ENCODE results near the gene SMU1. TPM values are rescaled to one million over a fixed set of nuclear protein-coding genes. Genes with fewer than 3 reads are reported as not detected.

The SMU1 gene
- total RNA-seq, 3 donors from 2014 or later, result 19.8 to 22.1 (median 21.0) TPM

DNA sequence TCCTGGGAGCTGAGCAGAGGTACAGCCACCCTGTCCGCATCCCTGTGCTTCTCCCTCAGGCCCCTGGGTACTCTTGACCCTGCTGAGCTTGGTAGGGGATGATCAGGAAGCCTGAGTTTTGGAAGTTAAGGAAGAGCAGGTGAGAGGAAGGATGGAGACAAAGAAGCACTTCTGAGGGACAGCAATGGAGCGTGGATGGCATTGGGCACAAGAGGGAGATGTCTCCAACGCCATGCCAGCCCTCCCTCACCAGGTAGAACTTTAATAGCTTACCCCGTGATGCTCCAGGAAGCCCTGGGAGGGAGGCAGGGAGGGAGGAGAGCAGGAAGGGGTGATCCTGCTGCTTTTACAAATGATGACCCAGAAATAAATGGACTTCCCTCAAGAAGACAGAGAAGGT is 29.9 kb upstream of the SMU1 start:
- peak in 1 of 2 donors; percentile 16 for DNase-seq (ENCODE audit: low spot score in 2 of 2)

DNA sequence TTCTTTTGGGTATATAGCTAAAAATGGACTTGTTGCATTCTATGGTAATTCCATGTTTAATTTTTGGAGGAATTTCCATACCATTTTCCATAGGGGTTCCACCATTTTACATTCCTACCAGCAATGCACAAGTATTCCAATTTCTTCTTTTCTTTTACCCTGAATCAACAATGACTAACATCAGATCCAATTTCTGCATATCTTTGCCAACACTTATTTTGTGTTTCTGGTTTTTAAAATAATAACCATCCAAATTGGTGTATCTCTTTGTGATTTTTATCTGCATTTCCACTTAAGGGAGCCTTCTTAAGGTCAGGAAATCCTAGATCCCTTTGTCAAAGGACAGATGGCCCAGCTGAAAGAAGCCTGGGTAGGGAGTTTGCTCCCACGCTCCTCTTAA is 29.5 kb upstream of the SMU1 start:
- no peak for DNase-seq (ENCODE audit: low spot score in 2 of 2)
- Histone ChIP-seq H3K36me3 (no peaks in the 10 kb centered on the region), H3K4me3 (no peak overlapping the region), H3K9me3 (no peaks in the 10 kb centered on the region), H3K27ac (peak overlapping the region in 1 of 2 donors; percentile 88), H3K4me1 (peaks cover 0 to 20% of the 10 kb centered on the region in 2 donors), H3K27me3 (no peaks in the 10 kb centered on the region)
- intact Hi-C loops (cut with DNase I; ENCODE audit: low total_unique reads), result no loop called here
- TF ChIP-seq POLR2AphosphoS5 (IDR thresholded peaks at IDR 0.05) (no peak), POLR2A (IDR thresholded peaks at IDR 0.05) (no peak)
- TF ChIP-seq, protein P1, sequence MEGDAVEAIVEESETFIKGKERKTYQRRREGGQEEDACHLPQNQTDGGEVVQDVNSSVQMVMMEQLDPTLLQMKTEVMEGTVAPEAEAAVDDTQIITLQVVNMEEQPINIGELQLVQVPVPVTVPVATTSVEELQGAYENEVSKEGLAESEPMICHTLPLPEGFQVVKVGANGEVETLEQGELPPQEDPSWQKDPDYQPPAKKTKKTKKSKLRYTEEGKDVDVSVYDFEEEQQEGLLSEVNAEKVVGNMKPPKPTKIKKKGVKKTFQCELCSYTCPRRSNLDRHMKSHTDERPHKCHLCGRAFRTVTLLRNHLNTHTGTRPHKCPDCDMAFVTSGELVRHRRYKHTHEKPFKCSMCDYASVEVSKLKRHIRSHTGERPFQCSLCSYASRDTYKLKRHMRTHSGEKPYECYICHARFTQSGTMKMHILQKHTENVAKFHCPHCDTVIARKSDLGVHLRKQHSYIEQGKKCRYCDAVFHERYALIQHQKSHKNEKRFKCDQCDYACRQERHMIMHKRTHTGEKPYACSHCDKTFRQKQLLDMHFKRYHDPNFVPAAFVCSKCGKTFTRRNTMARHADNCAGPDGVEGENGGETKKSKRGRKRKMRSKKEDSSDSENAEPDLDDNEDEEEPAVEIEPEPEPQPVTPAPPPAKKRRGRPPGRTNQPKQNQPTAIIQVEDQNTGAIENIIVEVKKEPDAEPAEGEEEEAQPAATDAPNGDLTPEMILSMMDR (IDR thresholded peaks at IDR 0.05), result no peak

More for the DNA sequence above, 29.9 kb upstream of the SMU1 start:
- Histone ChIP-seq H3K27me3 (no peaks in the 10 kb centered on the region), H3K9me3 (no peaks in the 10 kb centered on the region), H3K4me1 (peaks cover 0 to 17% of the 10 kb centered on the region in 2 donors), H3K4me3 (no peak overlapping the region), H3K36me3 (no peaks in the 10 kb centered on the region), H3K27ac (peak overlapping the region; percentile 88)
- TF ChIP-seq POLR2A (IDR thresholded peaks at IDR 0.05) (no peak), POLR2AphosphoS5 (IDR thresholded peaks at IDR 0.05) (no peak)
- TF ChIP-seq, protein P1 (IDR thresholded peaks at IDR 0.05), result no peak
- intact Hi-C loops (cut with DNase I; ENCODE audit: low total_unique reads), result no loop called here

DNA sequence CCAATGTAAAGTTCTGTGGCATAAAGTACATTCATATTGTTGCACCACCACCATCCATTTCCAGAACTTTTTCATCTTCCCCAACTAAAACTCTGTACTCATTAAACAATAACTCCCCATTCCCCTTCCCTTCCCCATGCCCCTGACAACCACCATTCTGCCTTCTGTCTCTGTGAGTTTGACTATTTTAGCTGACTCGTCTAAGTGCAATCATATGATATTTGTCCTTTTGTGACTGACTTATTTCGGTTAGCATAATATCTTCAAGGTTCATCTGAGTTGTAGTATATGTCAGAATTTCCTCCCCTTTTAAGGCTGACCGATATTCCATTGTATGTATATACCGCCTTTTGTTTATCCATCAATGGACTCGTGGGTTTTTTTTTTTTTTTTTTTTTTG is 29.0 kb upstream of the SMU1 start:
- Histone ChIP-seq H3K27me3 (no peaks in the 10 kb centered on the region), H3K4me3 (no peak overlapping the region), H3K9me3 (no peaks in the 10 kb centered on the region), H3K4me1 (peaks cover 0 to 22% of the 10 kb centered on the region in 2 donors), H3K36me3 (no peaks in the 10 kb centered on the region), H3K27ac (no peak overlapping the region)
- intact Hi-C loops (cut with DNase I; ENCODE audit: low total_unique reads), result no loop called here
- TF ChIP-seq, protein P1 (IDR thresholded peaks at IDR 0.05), result no peak
- TF ChIP-seq POLR2AphosphoS5 (IDR thresholded peaks at IDR 0.05), result no peak
- TF ChIP-seq POLR2A (IDR thresholded peaks at IDR 0.05), result no peak
- DNase-seq (ENCODE audit: low spot score in 2 of 2), result no peak

DNA sequence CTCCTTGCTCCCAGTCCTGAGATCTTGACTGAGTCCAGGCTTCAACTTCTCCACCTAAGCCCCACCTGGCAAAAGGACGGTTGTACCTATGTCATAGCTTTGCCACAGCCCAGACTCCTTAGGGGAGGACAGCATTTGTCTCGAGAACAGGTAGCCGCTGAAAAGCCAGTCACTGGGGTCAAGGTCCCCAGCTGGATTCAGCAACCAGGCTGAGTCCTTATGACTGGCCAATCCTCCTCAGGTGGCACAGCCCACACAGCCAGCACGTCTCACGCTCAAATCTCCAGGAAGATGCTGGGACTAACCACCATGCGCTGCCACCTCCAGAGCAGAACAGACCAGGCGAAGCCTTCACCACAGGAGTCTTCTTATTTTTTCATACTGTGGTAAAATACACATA is 27.9 kb upstream of the SMU1 start:
- Histone ChIP-seq H3K27ac (peak overlapping the region in 1 of 2 donors; percentile 18), H3K36me3 (no peaks in the 10 kb centered on the region), H3K4me1 (peaks cover 0 to 22% of the 10 kb centered on the region in 2 donors), H3K9me3 (no peaks in the 10 kb centered on the region), H3K27me3 (no peaks in the 10 kb centered on the region), H3K4me3 (no peak overlapping the region)
- no peak for TF ChIP-seq POLR2AphosphoS5 (IDR thresholded peaks at IDR 0.05)
- TF ChIP-seq, protein P1 (IDR thresholded peaks at IDR 0.05), result no peak
- TF ChIP-seq POLR2A (IDR thresholded peaks at IDR 0.05), result no peak
- intact Hi-C loops (cut with DNase I; ENCODE audit: low total_unique reads), result no loop called here
- DNase-seq (ENCODE audit: low spot score in 2 of 2), result peak in 1 of 2 donors; percentile 11

DNA sequence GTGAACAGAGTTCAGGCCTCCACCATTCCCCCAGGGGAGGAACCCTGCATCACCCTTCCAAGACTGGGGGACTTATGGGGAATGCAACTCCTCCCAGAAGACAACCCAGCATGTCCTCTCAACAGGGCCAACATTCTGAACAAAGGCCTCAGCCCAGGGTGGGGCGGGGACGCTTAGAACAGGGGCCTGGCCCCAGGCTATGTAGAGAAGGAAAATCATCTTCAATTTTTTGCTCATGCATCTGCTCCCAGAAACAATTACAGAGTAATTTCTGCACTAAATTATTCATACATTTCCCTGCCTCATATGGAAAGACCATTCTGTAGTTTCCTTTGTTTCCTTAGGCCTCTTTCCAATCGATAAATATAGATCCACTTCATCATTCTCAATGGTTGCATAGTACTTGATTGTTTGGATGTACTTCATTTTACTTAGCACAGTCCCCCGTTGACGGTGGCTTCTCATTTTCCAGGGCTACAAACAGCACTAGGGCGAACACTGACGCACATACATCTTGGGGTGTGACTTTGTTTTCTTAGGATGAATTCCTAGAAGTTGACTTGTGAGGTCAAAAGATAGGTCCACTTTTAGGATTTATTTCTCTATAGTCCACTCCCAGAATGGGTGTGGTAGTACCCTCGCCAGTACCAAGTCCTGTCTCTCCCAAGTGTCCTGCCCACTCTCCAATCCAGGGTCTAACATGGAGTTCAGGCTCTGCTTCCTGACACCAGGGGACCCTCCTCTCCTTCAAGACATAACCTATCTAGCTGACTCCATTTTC is 27.2 kb upstream of the SMU1 start:
- Histone ChIP-seq H3K4me1 (peaks cover 0 to 22% of the 10 kb centered on the region in 2 donors), H3K9me3 (no peaks in the 10 kb centered on the region), H3K36me3 (no peaks in the 10 kb centered on the region), H3K27ac (peak overlapping the region in 1 of 2 donors; percentile 74), H3K4me3 (no peak overlapping the region), H3K27me3 (no peaks in the 10 kb centered on the region)
- intact Hi-C loops (cut with DNase I; ENCODE audit: low total_unique reads), result no loop called here
- DNase-seq (ENCODE audit: low spot score in 2 of 2), result peak in 1 of 2 donors; percentile 9
- TF ChIP-seq POLR2A (IDR thresholded peaks at IDR 0.05), result no peak
- TF ChIP-seq POLR2AphosphoS5 (IDR thresholded peaks at IDR 0.05), result no peak
- TF ChIP-seq, protein P1 (IDR thresholded peaks at IDR 0.05), result no peak
